Measurements from ENCODE around the gene P2RY4.
"Not testable (repeated sequence)": the region's sequence is repeated elsewhere in the genome, so short reads cannot be mapped to it uniquely, and the experiment has no call there.

Gene P2RY4

DNA sequence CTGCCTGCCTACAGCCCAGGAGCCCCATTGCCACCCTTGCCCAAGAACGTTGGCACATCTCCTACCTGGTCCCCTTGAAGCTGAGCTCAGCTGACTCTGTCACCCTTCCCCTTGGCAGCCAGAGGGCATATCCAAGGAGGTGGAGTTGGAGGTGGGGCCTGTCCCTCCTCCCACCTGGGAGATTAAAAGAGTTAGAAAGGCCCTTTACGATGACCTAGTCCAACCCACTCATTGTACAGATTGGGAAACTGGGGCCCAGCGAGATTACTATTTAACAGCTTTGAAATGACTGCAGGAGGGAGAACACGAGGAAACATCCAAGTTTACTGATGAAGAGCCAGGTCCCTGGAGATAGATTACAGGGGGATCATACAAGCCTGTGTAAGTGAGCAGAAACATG lies at the start of gene P2RY4:
TSS of gene P2RY4 (minus strand) at position 101 of the 400 bp plus-strand sequence. CDS start 580 bp downstream, outside the sequence.
- no peak for ATAC-seq (replicated peaks; ENCODE audit: extremely low read depth, poor library complexity, severe bottlenecking)
- H3K9me3 Mint-ChIP-seq, result no peaks in the 10 kb centered on the region
- DNase-seq (ENCODE audit: low spot score in 2 of 2), result no peak
- H3K4me1 Mint-ChIP-seq, result peaks cover 5% of the 10 kb centered on the region
- no peaks in the 10 kb centered on the region for H3K27me3 Mint-ChIP-seq
- H3K36me3 Mint-ChIP-seq (ENCODE audit: insufficient read depth), result no peaks in the 10 kb centered on the region
- H3K27ac Mint-ChIP-seq (ENCODE audit: low read depth), result no peak within 1 kb of the TSS
- H3K4me3 Mint-ChIP-seq, result no peak within 1 kb of the TSS

DNA sequence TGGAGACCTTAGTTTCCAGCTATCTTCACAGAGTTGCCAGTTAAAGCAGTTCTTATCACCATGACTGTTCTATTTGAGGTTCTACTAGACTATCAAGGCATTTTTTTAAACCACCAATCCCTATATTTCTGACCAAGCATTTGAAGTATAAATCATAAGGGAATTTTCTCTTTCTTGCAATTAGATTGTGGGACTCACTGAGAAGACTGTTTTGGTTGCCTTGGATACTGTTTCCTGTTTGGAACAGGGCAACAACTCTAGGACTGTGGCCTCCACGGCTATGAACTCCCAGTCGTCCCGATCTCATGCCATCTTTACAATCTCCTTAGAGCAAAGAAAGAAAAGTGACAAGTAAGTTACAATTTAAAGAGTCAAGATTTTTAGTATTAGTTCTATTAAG lies 41.7 kb upstream of the P2RY4 start:
- DNase-seq (ENCODE audit: low spot score in 2 of 2), result no peak
- Mint-ChIP-seq H3K9me3 (no peaks in the 10 kb centered on the region), H3K36me3 (ENCODE audit: insufficient read depth) (peaks cover 1% of the 10 kb centered on the region), H3K27ac (ENCODE audit: low read depth) (no peak overlapping the region), H3K4me3 (no peak overlapping the region), H3K27me3 (no peaks in the 10 kb centered on the region), H3K4me1 (no peaks in the 10 kb centered on the region)
- ATAC-seq (replicated peaks; ENCODE audit: extremely low read depth, poor library complexity, severe bottlenecking), result no peak

DNA sequence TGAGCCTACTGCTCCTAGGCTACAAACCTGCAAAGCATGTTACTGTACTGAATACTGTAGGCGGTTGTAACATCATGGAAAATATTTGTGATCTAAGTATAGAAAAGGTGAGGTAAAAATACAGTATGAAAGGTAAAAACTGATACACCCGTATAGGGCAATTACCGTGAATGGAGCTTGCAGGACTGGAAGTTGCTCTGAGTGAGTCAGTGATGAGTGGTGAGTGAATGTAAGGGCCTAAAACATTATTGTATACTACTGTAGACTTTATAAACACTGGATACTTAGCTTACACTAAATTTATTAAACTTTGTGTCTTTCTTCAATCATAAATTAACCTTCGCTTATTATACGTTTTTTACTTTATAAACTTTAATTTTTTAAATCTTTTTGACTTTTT lies 33.6 kb upstream of the P2RY4 start:
- no peaks in the 10 kb centered on the region for H3K9me3 Mint-ChIP-seq
- DNase-seq (ENCODE audit: low spot score in 2 of 2) (no peak), ATAC-seq (replicated peaks; ENCODE audit: extremely low read depth, poor library complexity, severe bottlenecking) (no peak)
- H3K27me3 Mint-ChIP-seq, result no peaks in the 10 kb centered on the region
- peaks cover 5% of the 10 kb centered on the region for H3K4me1 Mint-ChIP-seq
- H3K36me3 Mint-ChIP-seq (ENCODE audit: insufficient read depth), result peaks cover 6% of the 10 kb centered on the region
- H3K27ac Mint-ChIP-seq (ENCODE audit: low read depth), result no peak overlapping the region
- H3K4me3 Mint-ChIP-seq, result no peak overlapping the region

DNA sequence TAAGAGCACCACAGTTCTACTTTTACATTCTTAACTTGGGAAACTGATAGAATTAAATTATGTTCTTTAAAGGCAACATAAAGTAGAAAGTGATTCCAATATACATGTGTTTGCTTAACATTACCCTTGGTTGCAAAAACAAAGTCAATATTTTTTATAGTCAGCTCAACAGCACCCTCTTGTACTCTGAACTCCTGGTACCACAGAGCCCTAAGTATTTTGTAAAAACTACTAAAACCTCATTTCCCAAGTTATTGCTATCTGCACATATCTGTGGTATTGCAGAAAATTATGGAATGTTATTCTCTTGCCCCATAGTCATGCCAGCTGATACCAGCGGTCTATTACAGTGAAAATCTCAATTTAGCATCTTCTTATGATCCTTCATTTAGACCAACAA lies 32.8 kb upstream of the P2RY4 start:
- Mint-ChIP-seq H3K27me3 (no peaks in the 10 kb centered on the region), H3K9me3 (no peaks in the 10 kb centered on the region), H3K27ac (ENCODE audit: low read depth) (no peak overlapping the region), H3K4me3 (no peak overlapping the region), H3K36me3 (ENCODE audit: insufficient read depth) (peaks cover 6% of the 10 kb centered on the region), H3K4me1 (peaks cover 5% of the 10 kb centered on the region)
- ATAC-seq (replicated peaks; ENCODE audit: extremely low read depth, poor library complexity, severe bottlenecking), result no peak
- no peak for DNase-seq (ENCODE audit: low spot score in 2 of 2)

DNA sequence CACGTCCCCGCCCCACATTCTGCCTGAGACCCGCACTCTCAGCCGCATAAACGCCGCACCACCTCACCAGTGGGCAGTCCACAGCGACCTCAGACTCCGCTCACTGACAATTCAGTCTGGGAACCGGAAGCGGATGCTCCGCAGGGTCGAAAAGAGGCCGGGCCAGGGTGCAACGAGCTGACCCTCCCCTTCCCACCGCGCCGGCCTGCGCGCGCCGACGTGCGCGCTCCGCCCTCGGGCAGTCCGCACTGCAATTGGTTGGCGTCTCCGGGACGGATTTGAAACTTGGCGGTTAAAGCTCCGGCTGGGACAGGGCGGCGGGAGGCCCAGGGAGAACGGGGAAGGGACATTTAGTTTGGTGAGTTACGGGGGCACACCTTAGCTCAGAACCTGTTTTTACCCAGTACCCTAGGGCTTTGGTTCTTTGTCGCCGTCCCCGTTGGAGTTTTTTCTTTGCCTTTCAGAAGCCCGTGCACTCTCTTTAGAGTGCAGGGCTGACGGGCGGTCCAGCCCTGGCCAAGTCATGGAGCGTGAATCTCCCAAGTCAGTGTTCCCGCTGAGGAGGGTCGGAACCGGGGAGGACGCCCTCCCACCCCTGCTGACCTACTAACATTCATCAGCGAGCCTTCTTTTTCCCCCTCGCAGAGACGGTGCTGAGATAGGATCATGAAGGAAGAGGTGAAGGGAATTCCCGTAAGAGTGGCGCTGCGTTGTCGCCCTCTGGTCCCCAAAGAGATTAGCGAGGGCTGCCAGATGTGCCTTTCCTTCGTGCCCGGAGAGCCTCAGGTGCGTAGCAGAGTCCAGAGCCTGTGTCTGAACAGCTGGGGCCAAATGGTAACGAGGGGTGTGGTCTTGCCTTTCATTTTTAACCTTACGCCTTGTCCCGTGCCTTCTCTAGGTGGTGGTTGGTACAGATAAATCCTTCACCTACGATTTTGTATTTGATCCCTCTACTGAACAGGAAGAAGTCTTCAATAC lies 30.1 kb upstream of the P2RY4 start, which contains the start of the genes KIF4A and PDZD11:
TSS of gene KIF4A (plus strand) at position 312 of the 978 bp plus-strand sequence. CDS start at position 667, 355 bp downstream.
TSS of gene PDZD11 (minus strand) at position 135 of the 978 bp plus-strand sequence. CDS start 586 bp downstream, outside the sequence.
- Mint-ChIP-seq H3K36me3 (ENCODE audit: insufficient read depth) (peaks cover 11% of the 10 kb centered on the region), H3K27me3 (no peaks in the 10 kb centered on the region), H3K27ac (ENCODE audit: low read depth) (peak within 1 kb of the TSS; percentile 85), H3K9me3 (no peaks in the 10 kb centered on the region), H3K4me1 (peaks cover 5% of the 10 kb centered on the region), H3K4me3 (peak within 1 kb of the TSS; percentile 82)
- ATAC-seq (replicated peaks; ENCODE audit: extremely low read depth, poor library complexity, severe bottlenecking) (peak; percentile 96), DNase-seq (ENCODE audit: low spot score in 2 of 2) (peak; percentile 52 to 62)

DNA sequence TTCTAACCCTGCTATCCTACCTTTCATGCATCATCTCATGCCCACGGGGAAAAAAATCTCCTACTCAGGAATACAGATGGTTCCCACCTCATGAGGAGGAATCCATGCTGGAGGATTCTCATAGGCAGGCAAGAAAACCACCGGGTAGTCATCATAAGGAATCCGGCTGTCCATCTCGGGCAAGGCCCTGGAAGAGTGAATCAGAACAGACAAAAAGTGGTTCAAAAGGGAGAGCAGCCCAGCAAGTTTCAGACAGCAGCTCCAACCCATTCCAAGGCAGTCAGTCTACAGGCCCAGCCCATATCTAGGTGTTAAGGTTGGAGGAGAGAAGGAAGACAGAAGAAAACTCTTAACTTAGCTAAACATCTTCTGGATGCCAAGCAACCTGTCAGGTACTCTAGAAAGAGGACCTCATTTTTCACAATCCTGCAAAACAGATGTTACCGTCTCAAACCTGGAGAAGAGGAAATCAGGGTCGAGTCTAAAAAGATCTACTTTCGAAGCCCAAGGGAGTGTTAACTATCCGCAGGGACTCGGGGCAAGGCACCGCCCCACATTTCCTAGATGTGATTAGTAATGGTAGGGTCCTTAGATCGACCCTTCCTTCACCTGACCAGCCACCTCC lies 29.3 kb upstream of the P2RY4 start:
- H3K36me3 Mint-ChIP-seq (ENCODE audit: insufficient read depth), result peaks cover 11% of the 10 kb centered on the region
- H3K4me3 Mint-ChIP-seq, result peak overlapping the region; percentile 82
- no peaks in the 10 kb centered on the region for H3K27me3 Mint-ChIP-seq
- DNase-seq (ENCODE audit: low spot score in 2 of 2) (no peak), ATAC-seq (replicated peaks; ENCODE audit: extremely low read depth, poor library complexity, severe bottlenecking) (peak; percentile 5)
- H3K9me3 Mint-ChIP-seq, result no peaks in the 10 kb centered on the region
- H3K4me1 Mint-ChIP-seq, result peaks cover 5% of the 10 kb centered on the region
- peak overlapping the region; percentile 85 for H3K27ac Mint-ChIP-seq (ENCODE audit: low read depth)

DNA sequence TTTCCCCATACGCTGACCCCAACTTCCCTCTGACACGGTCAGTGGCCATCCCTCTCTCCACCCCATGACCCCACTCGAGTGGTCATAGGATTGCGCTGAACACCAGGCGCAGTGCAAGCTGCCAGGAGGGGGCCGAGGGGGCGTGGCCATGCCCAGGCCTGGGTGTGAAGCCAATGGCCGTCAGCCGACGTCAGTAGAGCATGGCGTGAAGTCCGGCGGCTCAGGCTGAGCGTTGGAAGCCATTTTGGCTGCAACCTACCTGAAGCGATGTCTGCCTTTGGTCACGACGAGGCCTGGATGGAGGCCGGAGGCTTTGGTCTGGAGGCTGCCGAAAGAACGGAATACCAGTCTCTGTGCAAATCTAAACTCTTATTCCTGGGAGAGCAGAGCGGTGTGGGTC lies 21.9 kb upstream of the P2RY4 start, which contains the start of gene RAB41:
TSS of gene RAB41 (plus strand) at position 222 of the 400 bp plus-strand sequence. CDS start at position 268, 46 bp downstream.
- ATAC-seq (replicated peaks; ENCODE audit: extremely low read depth, poor library complexity, severe bottlenecking) (no peak), DNase-seq (ENCODE audit: low spot score in 2 of 2) (no peak)
- Mint-ChIP-seq H3K4me1 (no peaks in the 10 kb centered on the region), H3K36me3 (ENCODE audit: insufficient read depth) (peaks cover 7% of the 10 kb centered on the region), H3K27ac (ENCODE audit: low read depth) (no peak within 1 kb of the TSS), H3K4me3 (no peak within 1 kb of the TSS), H3K9me3 (no peaks in the 10 kb centered on the region), H3K27me3 (no peaks in the 10 kb centered on the region)

DNA sequence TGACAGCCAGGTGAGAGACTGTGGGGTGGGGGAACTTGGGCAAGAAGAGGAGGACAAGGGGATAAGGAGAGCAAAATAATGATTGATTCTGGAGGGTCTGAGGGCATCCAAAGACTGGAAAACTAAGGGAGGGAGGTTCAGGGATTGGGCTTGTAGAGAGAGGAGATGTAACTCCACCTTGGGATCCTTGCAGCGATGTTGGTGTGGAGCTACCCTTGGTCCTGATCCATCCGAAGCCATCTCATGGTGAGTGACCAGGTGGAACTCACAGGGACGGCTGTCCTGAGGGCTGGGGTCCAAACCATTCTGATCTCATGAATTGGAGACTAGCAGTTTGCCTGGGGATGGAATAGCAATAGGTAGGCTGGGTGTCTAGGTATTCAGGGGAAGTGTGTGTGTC lies 20.6 kb upstream of the P2RY4 start:
- Mint-ChIP-seq H3K27me3 (no peaks in the 10 kb centered on the region), H3K4me1 (no peaks in the 10 kb centered on the region), H3K27ac (ENCODE audit: low read depth) (no peak overlapping the region), H3K36me3 (ENCODE audit: insufficient read depth) (peaks cover 6% of the 10 kb centered on the region), H3K9me3 (no peaks in the 10 kb centered on the region), H3K4me3 (no peak overlapping the region)
- ATAC-seq (replicated peaks; ENCODE audit: extremely low read depth, poor library complexity, severe bottlenecking) (no peak), DNase-seq (ENCODE audit: low spot score in 2 of 2) (no peak)

DNA sequence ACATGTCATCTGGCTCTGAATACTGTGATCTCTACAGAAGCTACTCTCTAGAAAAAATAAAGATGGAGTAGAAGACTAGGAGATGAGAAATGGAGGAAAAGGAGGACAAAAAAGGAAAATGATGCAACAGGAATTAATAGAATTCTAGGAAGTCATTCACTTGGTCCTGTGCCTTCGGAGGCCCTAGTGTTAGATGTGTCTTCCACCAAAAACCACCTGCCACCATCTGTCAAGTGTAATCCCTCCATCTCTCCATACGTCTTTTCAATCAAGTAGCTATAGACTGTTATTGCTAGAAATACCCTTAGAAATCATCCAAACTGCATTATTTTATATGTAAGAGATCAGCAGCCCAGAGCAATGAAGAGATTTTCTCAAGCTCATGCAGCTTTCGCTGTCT lies 19.1 kb upstream of the P2RY4 start:
- no peaks in the 10 kb centered on the region for H3K4me1 Mint-ChIP-seq

DNA sequence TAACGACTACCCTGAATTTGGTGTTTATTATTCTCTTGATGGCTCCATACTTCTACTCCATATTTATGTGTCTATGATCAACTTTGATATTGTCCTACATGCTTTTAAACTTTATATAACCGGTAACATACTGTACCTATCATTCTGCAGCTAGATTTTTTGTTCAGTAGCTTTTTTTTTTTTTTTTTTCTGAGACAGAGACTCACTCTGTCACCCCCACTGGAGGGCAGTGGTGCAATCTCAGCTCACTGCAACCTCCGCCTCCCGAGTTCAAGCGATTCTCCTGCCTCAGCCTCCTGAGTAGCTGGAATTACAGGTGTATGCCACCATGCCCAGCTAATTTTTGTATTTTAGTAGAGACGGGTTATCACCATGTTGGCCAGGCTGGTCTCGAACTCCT lies 14.0 kb upstream of the P2RY4 start:
- not testable (repeated sequence) for H3K9me3 Mint-ChIP-seq; ATAC-seq (replicated peaks; ENCODE audit: extremely low read depth, poor library complexity, severe bottlenecking); DNase-seq (ENCODE audit: low spot score in 2 of 2); H3K27me3 Mint-ChIP-seq; H3K27ac Mint-ChIP-seq (ENCODE audit: low read depth); H3K36me3 Mint-ChIP-seq (ENCODE audit: insufficient read depth); H3K4me1 Mint-ChIP-seq; H3K4me3 Mint-ChIP-seq

More for the DNA sequence above, 19.1 kb upstream of the P2RY4 start:
- DNase-seq (ENCODE audit: low spot score in 2 of 2) (no peak), ATAC-seq (replicated peaks; ENCODE audit: extremely low read depth, poor library complexity, severe bottlenecking) (no peak)
- Mint-ChIP-seq H3K4me3 (no peak overlapping the region), H3K27ac (ENCODE audit: low read depth) (no peak overlapping the region), H3K27me3 (no peaks in the 10 kb centered on the region), H3K9me3 (no peaks in the 10 kb centered on the region), H3K36me3 (ENCODE audit: insufficient read depth) (peaks cover 2% of the 10 kb centered on the region)

DNA sequence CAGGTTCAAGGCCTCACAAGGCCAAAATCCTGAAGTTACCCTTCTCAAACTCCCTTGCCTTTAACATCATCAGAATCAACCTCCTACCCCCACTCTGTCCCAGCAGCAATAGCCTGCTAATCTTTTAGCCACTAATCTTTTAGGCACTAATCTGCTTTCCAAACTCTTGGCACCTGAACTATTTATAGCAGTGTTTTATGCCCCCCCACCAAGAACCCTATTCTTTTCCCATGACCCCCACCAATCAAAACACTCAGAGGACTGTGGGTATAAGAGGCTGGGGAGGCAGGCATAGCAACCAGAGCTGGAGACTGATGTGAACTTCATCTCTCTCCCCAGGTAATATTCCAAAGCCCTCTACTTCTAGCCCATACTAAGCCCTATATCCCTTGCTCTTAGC lies 8.0 kb upstream of the P2RY4 start, which contains the start of gene ARR3:
TSS of gene ARR3 (plus strand) at position 301 of the 400 bp plus-strand sequence. CDS start 1,052 bp downstream, outside the sequence.
- H3K4me1 Mint-ChIP-seq, result no peaks in the 10 kb centered on the region
- H3K27me3 Mint-ChIP-seq, result no peaks in the 10 kb centered on the region
- ATAC-seq (replicated peaks; ENCODE audit: extremely low read depth, poor library complexity, severe bottlenecking) (no peak), DNase-seq (ENCODE audit: low spot score in 2 of 2) (no peak)
- H3K9me3 Mint-ChIP-seq, result no peaks in the 10 kb centered on the region
- no peak within 1 kb of the TSS for H3K27ac Mint-ChIP-seq (ENCODE audit: low read depth)
- no peaks in the 10 kb centered on the region for H3K36me3 Mint-ChIP-seq (ENCODE audit: insufficient read depth)
- no peak within 1 kb of the TSS for H3K4me3 Mint-ChIP-seq

DNA sequence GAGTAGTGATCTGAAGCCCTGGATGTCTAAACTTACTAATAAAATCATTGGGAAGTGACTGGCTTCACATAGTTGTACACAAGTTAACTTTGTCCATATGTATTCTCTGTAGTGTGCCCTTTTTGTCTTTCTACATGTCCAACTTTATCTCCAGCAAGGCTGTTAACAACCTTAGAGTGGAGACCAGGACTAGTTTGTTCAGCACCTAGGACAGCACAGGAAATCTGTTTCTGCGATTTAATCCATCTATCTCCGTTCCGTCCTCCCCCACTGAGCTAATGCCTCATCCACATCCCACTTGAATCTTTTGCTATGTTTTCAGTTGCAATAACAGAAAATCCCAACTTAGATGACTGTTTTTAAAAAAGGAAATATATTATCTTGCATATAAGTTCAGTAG lies 4.8 kb upstream of the P2RY4 start:
- no peak for ATAC-seq (replicated peaks; ENCODE audit: extremely low read depth, poor library complexity, severe bottlenecking)

More for the DNA sequence above, 4.8 kb upstream of the P2RY4 start:
- Mint-ChIP-seq H3K9me3 (no peaks in the 10 kb centered on the region), H3K27me3 (no peaks in the 10 kb centered on the region), H3K27ac (ENCODE audit: low read depth) (no peak overlapping the region), H3K4me1 (no peaks in the 10 kb centered on the region), H3K4me3 (no peak overlapping the region), H3K36me3 (ENCODE audit: insufficient read depth) (no peaks in the 10 kb centered on the region)
- no peak for DNase-seq (ENCODE audit: low spot score in 2 of 2)
